Measurements from ENCODE around the gene YTHDC1. TPM values are rescaled to one million over a fixed set of nuclear protein-coding genes. Genes with fewer than 3 reads are reported as not detected.

Gene YTHDC1
- total and polyA plus RNA-seq, 4 donors: 37.8 to 103 (median 66.8) TPM

DNA sequence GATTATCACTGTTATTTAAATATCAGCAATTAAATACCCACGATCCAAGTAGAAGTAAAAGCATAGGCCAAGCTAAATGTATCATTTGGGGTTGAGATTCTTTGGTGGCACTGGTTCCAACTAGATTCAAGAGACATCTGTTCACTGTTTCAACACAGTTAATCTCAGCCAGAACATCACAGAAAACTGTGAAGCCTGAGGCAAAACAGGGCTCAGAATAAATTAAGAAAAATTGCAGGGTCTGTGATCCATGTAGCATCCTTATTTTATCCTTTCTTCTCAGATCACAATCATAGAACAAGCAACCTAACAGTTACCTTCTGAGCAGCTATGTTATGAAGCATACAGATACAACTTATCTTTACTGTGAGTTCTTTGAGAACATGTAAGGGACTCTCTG lies 23.7 kb downstream of the YTHDC1 start:
- ATAC-seq (ENCODE audit: low FRiP score): no peak

DNA sequence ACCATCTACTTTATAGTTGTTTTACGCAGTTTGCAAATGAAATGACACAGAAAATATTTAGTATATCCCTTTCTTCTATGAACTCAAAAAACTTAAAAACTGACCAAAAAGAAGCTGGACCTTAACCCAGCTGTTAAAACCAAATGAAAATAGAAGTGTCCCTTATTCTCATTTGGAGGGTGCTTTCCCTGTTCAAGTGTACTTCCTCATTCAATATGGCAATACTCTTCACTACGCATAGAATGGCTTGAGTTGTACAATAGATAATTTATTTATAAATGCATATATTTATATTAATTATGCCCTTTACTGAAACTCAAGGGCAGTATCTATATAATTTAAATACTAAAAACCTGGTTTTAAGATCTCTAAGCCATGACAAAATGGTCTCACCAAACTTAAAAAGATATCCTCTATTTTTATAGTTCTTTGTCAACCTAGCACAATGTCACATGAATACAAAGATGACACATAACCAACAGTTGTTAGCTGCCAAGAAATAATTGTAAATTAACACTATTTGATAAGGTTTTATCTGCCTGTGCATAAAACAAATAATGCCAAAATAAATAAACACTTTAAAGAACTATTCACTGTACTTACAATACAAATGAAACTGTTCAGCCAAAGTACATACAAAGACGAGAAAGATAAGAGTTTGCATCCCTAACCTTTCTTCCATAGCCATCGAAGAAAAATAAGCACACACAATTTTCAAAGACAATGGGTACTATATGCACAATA lies 25.2 kb downstream of the YTHDC1 start:
- intact Hi-C loops (cut with DNase I): no loop called here
- no peak overlapping the region for H3K27ac ChIP-seq (ENCODE audit: low read depth in 1 of 2, low read length in 2 of 2)
- no peaks in the 10 kb centered on the region for H3K9me3 ChIP-seq (ENCODE audit: control insufficient read depth, low read length)
- H3K27me3 ChIP-seq (ENCODE audit: control insufficient read depth in 1 of 2, insufficient read depth in 2 of 2, low read length in 1 of 2): no peaks in the 10 kb centered on the region
- 66 to 69% methylated on average over 4 of the region's 4 CpGs for WGBS, 2 donors
- DNase-seq (no peak), ATAC-seq (ENCODE audit: low FRiP score) (no peak)
- no peaks in the 10 kb centered on the region for H3K4me1 ChIP-seq (ENCODE audit: control insufficient read depth in 1 of 2, insufficient read depth in 2 of 2, low read length in 2 of 2)
- peaks cover 2 to 8% of the 10 kb centered on the region in 2 donors for H3K36me3 ChIP-seq (ENCODE audit: control insufficient read depth in 1 of 2, insufficient read depth in 2 of 2, low read length in 1 of 2)
- H3K4me3 ChIP-seq (ENCODE audit: low read length in 2 of 2): no peak overlapping the region

More for the DNA sequence above, 23.7 kb downstream of the YTHDC1 start:
- 85 to 91% methylated on average over 1 of the region's 1 CpG for WGBS, 2 donors
- Histone ChIP-seq H3K27me3 (ENCODE audit: control insufficient read depth in 1 of 2, insufficient read depth in 2 of 2, low read length in 1 of 2) (no peaks in the 10 kb centered on the region), H3K9me3 (ENCODE audit: control insufficient read depth, low read length) (no peaks in the 10 kb centered on the region), H3K4me1 (ENCODE audit: control insufficient read depth in 1 of 2, insufficient read depth in 2 of 2, low read length in 2 of 2) (no peaks in the 10 kb centered on the region), H3K27ac (ENCODE audit: low read depth in 1 of 2, low read length in 2 of 2) (no peak overlapping the region), H3K4me3 (ENCODE audit: low read length in 2 of 2) (no peak overlapping the region), H3K36me3 (ENCODE audit: control insufficient read depth in 1 of 2, insufficient read depth in 2 of 2, low read length in 1 of 2) (peaks cover 2 to 8% of the 10 kb centered on the region in 2 donors)
- intact Hi-C loops (cut with DNase I): no loop called here
- DNase-seq: no peak

DNA sequence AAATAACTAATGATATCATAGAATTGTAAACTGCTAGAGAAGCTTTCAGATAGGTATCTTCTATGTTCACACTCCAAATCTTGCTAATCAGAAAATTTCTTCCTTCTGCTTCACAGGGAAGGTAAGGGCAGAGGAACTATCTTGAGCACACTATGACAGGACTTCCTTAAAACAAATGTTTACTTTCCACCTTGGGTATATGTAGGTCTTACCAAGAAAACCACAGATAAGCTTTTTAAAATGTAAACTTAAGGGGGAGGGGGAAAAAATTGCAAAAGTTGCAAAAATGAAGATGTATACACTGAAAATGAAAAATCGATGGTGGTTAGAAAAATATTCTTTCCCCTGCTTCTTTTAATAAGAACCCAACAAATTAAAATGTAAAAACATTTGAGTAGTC lies 30.9 kb downstream of the YTHDC1 start:
- Histone ChIP-seq H3K4me1 (ENCODE audit: control insufficient read depth in 1 of 2, insufficient read depth in 2 of 2, low read length in 2 of 2) (no peaks in the 10 kb centered on the region), H3K27ac (ENCODE audit: low read depth in 1 of 2, low read length in 2 of 2) (no peak overlapping the region), H3K9me3 (ENCODE audit: control insufficient read depth, low read length) (no peaks in the 10 kb centered on the region), H3K4me3 (ENCODE audit: low read length in 2 of 2) (no peak overlapping the region), H3K27me3 (ENCODE audit: control insufficient read depth in 1 of 2, insufficient read depth in 2 of 2, low read length in 1 of 2) (no peaks in the 10 kb centered on the region), H3K36me3 (ENCODE audit: control insufficient read depth in 1 of 2, insufficient read depth in 2 of 2, low read length in 1 of 2) (peaks cover 8% of the 10 kb centered on the region in 2 donors)
- intact Hi-C loops (cut with DNase I): no loop called here
- DNase-seq (no peak), ATAC-seq (ENCODE audit: low FRiP score) (no peak)
- WGBS, 2 donors: 91 to 92% methylated on average over 1 of the region's 1 CpG

DNA sequence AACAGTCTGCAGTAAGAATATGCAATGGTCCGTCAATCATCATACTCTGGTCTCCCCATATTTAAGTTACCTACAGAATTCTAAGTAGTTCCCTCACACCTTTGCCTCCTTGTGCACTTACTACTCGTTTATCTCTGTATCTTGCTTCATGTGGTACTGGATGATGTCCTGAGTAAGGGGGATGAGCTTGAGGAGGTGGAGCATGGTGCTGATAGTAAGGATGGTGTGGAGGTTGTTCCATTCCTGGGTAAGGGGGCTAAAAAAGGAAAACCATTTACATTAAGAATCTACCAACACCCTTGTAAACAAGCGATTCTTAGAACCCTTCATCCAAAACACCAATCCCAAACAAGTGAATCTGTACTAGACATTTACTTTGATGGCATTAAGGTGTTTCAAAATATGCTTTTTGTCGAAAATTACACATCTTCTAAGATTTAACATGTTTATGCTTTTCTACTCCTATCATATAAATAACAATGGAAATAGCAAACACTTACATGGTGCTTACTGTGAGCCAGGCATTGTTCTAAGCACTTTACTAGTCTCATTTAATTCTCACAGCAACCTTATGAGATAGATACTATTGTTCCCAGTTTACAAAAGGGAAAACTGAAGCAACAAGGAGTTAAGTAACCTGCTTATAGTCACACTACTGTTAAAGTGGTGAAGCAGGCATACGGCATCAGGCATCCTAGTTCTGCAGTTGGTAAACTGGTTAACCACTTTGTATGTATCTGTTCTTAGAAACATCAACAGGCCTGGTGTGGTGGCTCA lies 33.5 kb downstream of the YTHDC1 start:
- H3K27me3 ChIP-seq (ENCODE audit: control insufficient read depth in 1 of 2, insufficient read depth in 2 of 2, low read length in 1 of 2): no peaks in the 10 kb centered on the region
- WGBS, 2 donors: 78 to 85% methylated on average over 5 of the region's 5 CpGs
- H3K4me1 ChIP-seq (ENCODE audit: control insufficient read depth in 1 of 2, insufficient read depth in 2 of 2, low read length in 2 of 2): no peaks in the 10 kb centered on the region
- H3K36me3 ChIP-seq (ENCODE audit: control insufficient read depth in 1 of 2, insufficient read depth in 2 of 2, low read length in 1 of 2): peaks cover 2 to 8% of the 10 kb centered on the region in 2 donors
- intact Hi-C loops (cut with DNase I): no loop called here
- ATAC-seq (ENCODE audit: low FRiP score) (no peak), DNase-seq (no peak)
- no peak overlapping the region for H3K27ac ChIP-seq (ENCODE audit: low read depth in 1 of 2, low read length in 2 of 2)
- H3K4me3 ChIP-seq (ENCODE audit: low read length in 2 of 2): no peak overlapping the region
- H3K9me3 ChIP-seq (ENCODE audit: control insufficient read depth, low read length): no peaks in the 10 kb centered on the region

DNA sequence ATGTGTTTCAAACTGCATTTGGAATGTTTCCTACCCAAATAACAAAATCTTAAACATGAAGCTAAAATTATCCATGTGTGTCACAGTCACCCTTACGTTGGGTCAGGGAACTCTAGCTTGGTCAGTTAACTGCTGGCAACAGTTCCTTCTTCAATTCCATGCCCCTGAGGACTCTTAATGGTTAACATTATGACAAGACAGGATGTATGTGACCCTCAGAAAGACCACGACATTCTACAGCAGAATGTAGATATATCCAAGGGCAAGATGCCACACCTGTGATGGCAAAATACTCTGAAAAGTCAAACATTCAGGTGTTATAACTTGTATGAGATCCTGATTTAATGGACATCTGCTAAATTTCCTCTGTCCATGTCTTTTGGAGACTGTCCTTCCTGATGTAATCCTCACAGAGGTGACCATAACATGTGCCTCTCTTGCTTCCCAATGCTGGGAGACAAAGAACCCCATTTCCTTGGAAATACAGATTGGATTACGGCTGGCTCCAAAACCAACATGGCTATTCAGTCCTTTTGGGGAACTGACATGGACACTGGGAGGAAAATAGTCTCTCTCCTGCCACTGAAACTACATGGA lies 39.1 kb downstream of the YTHDC1 start:
- H3K27ac ChIP-seq (ENCODE audit: low read depth in 1 of 2, low read length in 2 of 2): no peak overlapping the region
- no peak for ATAC-seq (ENCODE audit: low FRiP score)
- peaks cover 3 to 6% of the 10 kb centered on the region in 2 donors for H3K4me1 ChIP-seq (ENCODE audit: control insufficient read depth in 1 of 2, insufficient read depth in 2 of 2, low read length in 2 of 2)
- WGBS, 2 donors: 33 to 42% methylated on average over 3 of the region's 3 CpGs
- intact Hi-C loops (cut with DNase I): no loop called here
- peaks cover 0 to 2% of the 10 kb centered on the region in 2 donors for H3K36me3 ChIP-seq (ENCODE audit: control insufficient read depth in 1 of 2, insufficient read depth in 2 of 2, low read length in 1 of 2)
- no peaks in the 10 kb centered on the region for H3K27me3 ChIP-seq (ENCODE audit: control insufficient read depth in 1 of 2, insufficient read depth in 2 of 2, low read length in 1 of 2)
- no peak overlapping the region for H3K4me3 ChIP-seq (ENCODE audit: low read length in 2 of 2)
- no peak for DNase-seq
- H3K9me3 ChIP-seq (ENCODE audit: control insufficient read depth, low read length): no peaks in the 10 kb centered on the region

DNA sequence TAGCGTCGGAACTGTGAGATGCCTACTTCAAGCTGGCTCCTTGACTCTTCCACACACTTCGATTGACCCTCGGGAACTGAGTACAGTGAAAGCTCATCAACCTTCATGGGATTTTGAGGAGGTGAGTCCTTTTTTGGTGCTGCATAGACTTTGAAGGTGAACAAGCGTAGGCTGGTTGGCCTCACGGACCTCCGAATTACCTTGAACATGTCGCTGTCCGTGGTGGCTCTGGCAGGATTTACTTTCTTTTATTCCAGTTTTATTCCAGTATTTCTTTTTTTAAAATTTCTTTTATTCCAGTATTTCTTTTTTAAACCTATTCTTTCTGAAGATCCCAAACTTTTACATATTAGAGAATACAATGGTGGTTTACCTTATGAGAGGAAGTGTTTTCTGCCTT lies 45.2 kb downstream of the YTHDC1 start:
- Histone ChIP-seq H3K36me3 (ENCODE audit: control insufficient read depth in 1 of 2, insufficient read depth in 2 of 2, low read length in 1 of 2) (no peaks in the 10 kb centered on the region), H3K27ac (ENCODE audit: low read depth in 1 of 2, low read length in 2 of 2) (no peak overlapping the region), H3K4me3 (ENCODE audit: low read length in 2 of 2) (no peak overlapping the region), H3K4me1 (ENCODE audit: control insufficient read depth in 1 of 2, insufficient read depth in 2 of 2, low read length in 2 of 2) (no peaks in the 10 kb centered on the region), H3K27me3 (ENCODE audit: control insufficient read depth in 1 of 2, insufficient read depth in 2 of 2, low read length in 1 of 2) (no peaks in the 10 kb centered on the region), H3K9me3 (ENCODE audit: control insufficient read depth, low read length) (no peaks in the 10 kb centered on the region)
- WGBS, 2 donors: 78 to 84% methylated on average over 9 of the region's 9 CpGs
- no peak for DNase-seq
- ATAC-seq (ENCODE audit: low FRiP score): no peak
- intact Hi-C loops (cut with DNase I): loop anchor here in 1 of 2 donors (5.0 kb wide), 1 partner anchor 58 kb away; no protein-coding TSS in a partner anchor

DNA sequence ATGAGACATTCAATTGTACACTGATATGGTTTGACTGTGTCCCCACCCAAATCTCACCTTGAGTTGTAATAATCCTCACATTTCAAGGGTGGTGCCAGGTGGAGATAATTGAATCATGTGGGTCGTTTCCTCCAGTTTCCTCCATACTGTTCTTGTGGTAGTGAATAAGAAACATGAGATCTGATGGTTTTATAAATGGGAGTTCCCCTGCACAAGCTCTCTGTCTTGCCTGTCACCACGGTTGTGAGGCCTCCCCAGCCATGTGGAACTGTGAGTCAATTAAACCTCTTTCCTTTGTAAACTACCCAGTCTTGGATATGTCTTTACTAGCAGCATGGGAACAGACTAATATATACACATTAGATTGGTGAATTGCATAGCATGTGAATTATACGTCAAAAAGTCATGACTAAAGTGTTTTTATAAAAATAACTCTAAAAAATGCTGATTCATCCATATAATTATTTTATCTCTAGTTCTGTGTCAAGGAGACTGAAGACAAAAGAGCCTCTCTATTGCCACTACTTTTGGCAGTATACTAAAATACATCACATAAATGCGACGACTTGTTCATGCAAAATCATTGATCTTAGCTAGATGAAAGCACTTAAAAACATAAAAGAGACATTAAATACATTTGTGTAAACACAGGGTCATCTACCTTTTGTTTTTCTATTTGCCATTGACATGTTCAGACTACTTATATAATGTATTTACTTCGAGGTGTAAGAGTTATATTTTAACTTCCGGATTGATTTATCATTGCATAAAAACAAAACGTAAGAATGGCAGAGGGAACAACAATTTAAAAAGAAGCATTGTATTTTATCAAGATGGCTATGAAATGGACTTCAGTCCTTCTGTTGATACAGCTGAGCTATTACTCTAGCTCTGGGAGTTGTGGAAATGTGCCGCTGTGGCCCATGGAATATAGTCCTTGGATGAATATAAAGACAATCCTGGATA lies 50.1 kb downstream of the YTHDC1 start:
- 61 to 63% methylated on average over 9 of the region's 9 CpGs for WGBS, 2 donors
- H3K4me3 ChIP-seq (ENCODE audit: low read length in 2 of 2): no peak overlapping the region
- H3K36me3 ChIP-seq (ENCODE audit: control insufficient read depth in 1 of 2, insufficient read depth in 2 of 2, low read length in 1 of 2): no peaks in the 10 kb centered on the region
- H3K9me3 ChIP-seq (ENCODE audit: control insufficient read depth, low read length): no peaks in the 10 kb centered on the region
- intact Hi-C loops (cut with DNase I): no loop called here
- H3K4me1 ChIP-seq (ENCODE audit: control insufficient read depth in 1 of 2, insufficient read depth in 2 of 2, low read length in 2 of 2): no peaks in the 10 kb centered on the region
- no peak overlapping the region for H3K27ac ChIP-seq (ENCODE audit: low read depth in 1 of 2, low read length in 2 of 2)
- no peaks in the 10 kb centered on the region for H3K27me3 ChIP-seq (ENCODE audit: control insufficient read depth in 1 of 2, insufficient read depth in 2 of 2, low read length in 1 of 2)
- no peak for ATAC-seq (ENCODE audit: low FRiP score)
- no peak for DNase-seq

DNA sequence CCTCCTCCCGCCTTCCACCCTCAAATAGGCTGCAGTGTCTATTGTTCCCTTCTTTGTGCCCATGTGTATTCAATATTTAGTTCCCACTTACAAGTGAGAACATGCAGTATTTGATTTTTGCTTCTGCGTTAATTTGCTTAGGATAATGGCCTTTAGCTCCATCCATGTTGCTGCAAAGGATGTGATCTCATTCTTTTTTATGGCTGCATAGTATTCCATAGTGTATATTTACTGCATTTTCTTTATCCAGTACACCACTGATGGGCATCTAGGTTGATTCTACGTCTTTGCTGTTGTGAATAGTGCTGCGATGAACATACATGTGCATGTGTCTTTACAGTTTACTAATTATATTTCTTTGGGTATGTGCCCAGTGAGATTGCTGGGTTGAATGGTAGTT lies 52.8 kb downstream of the YTHDC1 start:
- Histone ChIP-seq H3K36me3 (ENCODE audit: control insufficient read depth in 1 of 2, insufficient read depth in 2 of 2, low read length in 1 of 2) (peaks cover 0 to 2% of the 10 kb centered on the region in 2 donors), H3K4me1 (ENCODE audit: control insufficient read depth in 1 of 2, insufficient read depth in 2 of 2, low read length in 2 of 2) (no peaks in the 10 kb centered on the region), H3K4me3 (ENCODE audit: low read length in 2 of 2) (no peak overlapping the region), H3K27ac (ENCODE audit: low read depth in 1 of 2, low read length in 2 of 2) (no peak overlapping the region), H3K9me3 (ENCODE audit: control insufficient read depth, low read length) (no peaks in the 10 kb centered on the region), H3K27me3 (ENCODE audit: control insufficient read depth in 1 of 2, insufficient read depth in 2 of 2, low read length in 1 of 2) (no peaks in the 10 kb centered on the region)
- 90 to 91% methylated on average over 4 of the region's 4 CpGs for WGBS, 2 donors
- no peak for ATAC-seq (ENCODE audit: low FRiP score)
- intact Hi-C loops (cut with DNase I): no loop called here
- DNase-seq: no peak
